GM21526 (cell line): ENCODE results near the gene C7orf25.
A peak's percentile ranks its signal among the peaks of the same experiment; 100 is the strongest.

Experiments used
- ATAC-seq: cut with Tn5 transposase; IDR thresholded peaks from one replicate; pipeline ENCODE4 v1.9.1; 2021; ENCODE audit warnings: moderate library complexity; ENCODE audit not compliant: unreplicated experiment, low FRiP score

The C7orf25 gene

GRCh38 chr7:42911454-42912447, at the start of gene C7orf25:
Gene C7orf25, minus strand, starts transcription at chr7:42912070. Its CDS starts 1,170 bp downstream, at chr7:42910900.
- ATAC-seq, result peak; percentile 90

DNA sequence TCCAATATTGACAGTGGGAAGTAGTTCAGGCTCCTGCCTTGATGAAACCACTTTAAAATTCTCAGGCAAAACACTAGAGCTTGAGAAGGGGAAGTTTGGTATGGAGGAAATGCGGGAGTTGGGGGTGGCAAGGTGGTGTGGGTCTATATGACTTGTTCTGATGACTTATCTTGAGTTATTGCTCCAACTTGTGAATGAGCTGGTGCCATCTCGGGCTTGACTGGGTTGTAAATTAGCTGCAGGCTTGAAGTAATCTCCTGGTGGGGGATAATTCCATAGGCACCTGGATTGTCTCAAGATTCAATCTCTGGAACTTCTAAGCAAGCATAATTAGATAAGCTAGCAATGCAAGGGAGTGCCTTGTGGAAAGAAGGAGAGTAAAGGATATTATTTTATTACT, 49.3 kb upstream of the C7orf25 start:
- ATAC-seq, result no peak

- no peak for ATAC-seq
These were observed 48.9 kb upstream of the C7orf25 start for GRCh38 chr7:42960762-42961161.

DNA sequence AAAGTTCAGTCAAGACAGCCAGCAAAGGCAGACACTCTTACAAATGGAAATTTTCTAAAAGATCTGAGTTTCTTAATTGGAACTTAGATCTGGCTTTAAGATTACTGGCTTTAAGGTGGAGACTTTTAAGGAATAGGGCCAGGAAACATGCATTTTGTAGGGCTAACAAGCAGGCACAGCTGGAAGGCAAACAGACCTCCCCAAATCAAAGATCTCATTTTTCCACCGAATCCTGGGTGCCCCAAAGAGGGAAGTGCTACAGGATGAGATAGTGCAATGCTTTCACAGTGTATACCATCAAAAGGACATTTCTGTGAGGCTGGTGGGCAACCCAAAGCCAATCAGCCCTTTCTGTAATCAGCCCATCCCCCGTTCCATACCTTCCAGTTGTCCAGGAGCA, 47.7 kb upstream of the C7orf25 start:
- ATAC-seq, result no peak

DNA sequence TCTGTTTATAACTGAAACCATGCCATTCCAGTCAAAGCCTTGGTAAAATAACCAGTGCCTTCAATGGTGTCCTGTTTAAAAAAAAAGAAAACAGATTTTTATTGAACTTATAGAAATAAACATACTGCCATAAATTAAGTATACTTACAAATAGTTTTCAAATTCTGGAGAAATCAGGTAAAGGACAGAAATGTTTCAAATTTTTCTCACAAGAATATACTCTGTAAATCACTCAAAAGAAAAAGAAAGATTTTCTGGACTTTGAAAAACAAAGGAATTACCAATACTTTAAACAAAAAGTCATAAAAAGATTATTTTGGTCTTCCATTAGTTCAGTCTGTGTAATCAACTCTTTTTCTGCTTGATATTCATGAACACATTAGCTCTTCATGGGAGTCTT, 44.2 kb upstream of the C7orf25 start:
- no peak for ATAC-seq

GRCh38 chr7:42953994-42954393, 42.1 kb upstream of the C7orf25 start:
- ATAC-seq, result no peak

- ATAC-seq, result no peak
These were observed 40.5 kb upstream of the C7orf25 start for GRCh38 chr7:42952328-42952727.

GRCh38 chr7:42950417-42950816, 38.5 kb upstream of the C7orf25 start:
- ATAC-seq, result no peak

DNA sequence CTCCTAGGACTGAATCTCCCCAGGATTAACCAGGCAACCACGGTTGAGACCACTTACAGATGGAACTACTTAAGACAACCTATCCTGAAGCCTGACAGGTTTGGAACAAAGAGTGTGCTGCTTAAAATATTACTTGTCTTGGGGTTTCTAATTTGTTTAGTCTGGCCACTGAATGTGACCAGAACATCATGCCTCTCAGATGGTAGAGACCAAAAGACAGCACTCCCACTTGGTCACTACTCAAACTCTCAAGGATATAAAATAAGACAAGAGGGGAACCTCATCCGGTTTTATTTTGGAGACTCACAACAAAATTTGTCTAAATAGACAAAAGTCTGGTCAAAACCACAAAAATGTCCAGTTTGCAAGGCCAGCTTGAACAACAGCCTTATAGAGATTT, 35.7 kb upstream of the C7orf25 start:
- ATAC-seq, result no peak

GRCh38 chr7:42946627-42946950, 34.7 kb upstream of the C7orf25 start:
- ATAC-seq, result no peak

GRCh38 chr7:42945821-42946626, 34.2 kb upstream of the C7orf25 start:
- ATAC-seq, result peak; percentile 81

- ATAC-seq, result no peak
These were observed 29.3 kb upstream of the C7orf25 start for GRCh38 chr7:42940985-42941847.

DNA sequence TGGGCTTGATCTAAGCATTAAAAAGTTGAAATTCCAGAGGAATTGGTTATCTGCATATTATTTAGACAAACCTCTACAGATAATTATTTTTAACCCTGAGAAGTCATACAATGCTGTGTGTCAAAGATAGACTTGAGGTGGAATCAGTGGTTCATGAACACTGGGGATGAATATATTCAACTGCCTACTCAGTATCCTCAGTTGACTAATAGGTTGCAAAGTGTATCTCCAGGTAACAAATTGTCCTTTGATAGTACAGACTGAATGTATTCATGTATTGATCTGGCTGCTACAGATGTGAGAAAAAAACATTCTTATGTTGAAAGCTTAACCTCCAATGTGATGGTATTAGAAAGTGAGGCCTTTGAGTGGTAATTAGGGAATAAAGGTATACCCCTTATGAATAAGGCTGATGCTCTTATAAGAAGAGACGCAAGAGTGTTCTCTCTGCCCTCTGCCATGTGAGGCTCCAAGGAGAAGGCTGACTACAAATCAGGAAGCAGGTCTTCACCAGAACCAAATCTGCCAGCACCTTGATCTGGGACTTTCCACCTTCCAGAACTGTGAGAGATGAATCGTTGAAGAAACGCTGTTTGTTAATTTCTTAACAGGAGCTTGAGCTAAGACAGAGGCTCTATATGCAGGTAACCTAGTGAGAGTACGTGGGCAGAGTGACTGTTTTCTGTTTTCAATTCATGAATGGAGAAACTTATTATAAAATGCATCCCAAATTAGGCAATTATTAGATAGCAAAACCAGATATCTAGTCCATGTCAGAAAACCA, 27.8 kb upstream of the C7orf25 start:
- ATAC-seq, result no peak

DNA sequence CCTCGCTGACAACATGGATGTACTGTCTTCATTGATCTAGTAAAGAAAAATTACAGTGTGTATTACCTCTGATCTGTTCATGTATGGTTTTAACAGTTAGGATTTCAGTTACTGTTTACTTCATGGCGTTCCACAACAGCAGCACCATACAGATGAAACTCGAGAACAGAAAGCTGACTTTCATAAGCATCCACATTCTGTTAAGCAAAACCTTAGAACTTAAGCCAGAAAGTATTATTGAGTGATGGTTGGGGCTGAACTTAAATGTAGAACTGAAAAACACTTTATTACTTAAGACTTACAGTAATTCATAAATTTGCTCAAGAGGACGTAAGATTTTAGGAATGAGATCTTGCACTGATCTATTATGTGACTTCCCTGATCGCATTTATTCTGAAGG, 24.0 kb upstream of the C7orf25 start:
- ATAC-seq, result no peak

DNA sequence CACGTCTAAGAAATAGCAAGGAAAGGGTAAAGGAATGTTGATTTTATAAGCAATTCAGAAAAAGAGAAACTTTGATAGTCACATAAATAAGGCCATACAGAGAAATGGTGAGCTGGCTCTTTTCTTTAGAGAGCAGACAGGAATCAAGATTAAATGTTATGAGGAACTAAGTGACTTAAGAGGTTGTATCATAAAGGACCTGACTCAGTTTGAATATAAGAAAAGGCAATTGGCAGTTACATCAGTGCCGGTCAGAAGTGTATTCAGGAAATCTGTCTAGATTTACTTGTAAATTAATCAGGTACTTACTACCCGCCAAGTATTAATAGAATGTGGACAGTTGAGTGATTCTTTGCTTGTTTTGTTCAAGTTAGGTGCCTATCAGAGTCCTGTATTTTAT, 22.4 kb upstream of the C7orf25 start:
- no peak for ATAC-seq

DNA sequence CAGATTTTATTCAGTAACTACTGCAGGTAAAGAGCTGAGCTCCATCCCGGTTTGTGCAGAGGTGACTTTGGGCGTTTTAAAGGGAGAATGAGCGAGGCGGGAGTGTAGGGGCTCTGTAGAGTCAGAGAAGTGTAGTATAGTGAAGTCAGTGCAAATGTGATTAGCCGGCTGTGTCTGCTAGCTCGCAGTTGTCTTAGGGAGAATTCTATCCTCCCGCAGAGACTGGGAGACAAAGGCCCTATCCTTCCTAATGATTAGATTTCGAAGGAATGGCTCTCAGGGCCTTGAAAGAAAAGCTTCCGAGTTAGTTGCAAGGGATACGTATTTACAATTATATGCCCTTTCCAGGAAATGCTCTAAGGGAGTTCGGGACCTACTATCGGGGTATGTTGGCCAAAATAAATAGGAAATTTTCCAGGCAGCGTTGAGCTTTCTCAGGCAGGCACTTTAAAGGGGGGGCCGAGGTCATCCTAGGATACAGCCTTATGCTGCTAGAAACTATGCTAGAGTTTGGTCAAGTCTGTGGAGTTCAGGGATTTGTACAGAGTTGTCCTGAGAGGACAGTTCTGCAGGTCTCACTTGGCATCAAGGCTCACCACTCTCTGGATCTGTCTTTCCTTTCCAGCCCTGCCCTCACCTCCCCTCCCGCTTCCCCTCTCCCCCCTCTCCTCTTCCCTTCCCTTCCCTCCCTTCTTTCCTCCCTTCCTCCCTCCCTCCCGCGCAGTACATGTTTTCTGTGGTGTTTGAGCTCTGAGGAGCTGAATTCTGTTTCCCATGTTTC, 21.1 kb upstream of the C7orf25 start:
- ATAC-seq, result peak; percentile 27

DNA sequence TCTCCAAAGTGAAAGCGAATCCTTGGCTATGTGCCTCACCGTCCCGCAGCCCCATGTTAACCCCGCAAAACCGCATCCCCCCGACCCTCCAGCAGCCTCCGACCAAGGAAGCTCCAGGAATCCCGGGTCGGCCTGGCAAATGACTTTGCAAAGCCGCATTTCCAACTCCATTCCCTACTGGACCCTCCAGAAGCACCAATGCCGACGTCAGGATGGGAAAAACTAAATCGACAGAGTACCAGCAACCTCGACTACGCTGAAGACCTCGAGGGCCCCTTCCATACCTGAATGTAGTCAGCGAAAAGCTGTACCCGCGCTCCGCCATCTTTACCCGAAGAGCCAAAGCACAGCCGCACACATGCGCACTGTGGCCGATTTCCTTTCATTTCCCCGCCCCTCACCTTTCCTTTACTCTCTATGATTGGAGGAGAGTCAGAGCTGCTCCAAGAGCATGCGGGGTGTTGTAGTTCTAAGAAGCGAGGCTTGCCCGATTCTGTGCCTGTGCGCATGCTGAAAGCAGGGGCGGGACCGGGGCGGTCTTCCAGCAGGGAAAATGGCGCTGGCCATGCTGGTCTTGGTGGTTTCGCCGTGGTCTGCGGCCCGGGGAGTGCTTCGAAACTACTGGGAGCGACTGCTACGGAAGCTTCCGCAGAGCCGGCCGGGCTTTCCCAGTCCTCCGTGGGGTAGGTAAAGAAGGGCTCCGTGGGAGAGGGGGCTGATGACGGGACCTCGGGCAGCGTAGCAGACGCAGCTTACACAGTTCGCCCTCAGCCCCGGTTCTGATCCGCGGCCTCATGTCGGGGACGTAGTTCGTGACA, 20.2 kb upstream of the C7orf25 start, which contains the start of the genes MRPL32 and PSMA2:
TSS of gene MRPL32 (plus strand) at position 543 of the 818 bp plus-strand sequence. CDS start at position 554, 11 bp downstream.
TSS of gene PSMA2 (minus strand) at position 341 of the 818 bp plus-strand sequence. CDS start at position 325, 16 bp downstream.
- peak; percentile 99 for ATAC-seq

DNA sequence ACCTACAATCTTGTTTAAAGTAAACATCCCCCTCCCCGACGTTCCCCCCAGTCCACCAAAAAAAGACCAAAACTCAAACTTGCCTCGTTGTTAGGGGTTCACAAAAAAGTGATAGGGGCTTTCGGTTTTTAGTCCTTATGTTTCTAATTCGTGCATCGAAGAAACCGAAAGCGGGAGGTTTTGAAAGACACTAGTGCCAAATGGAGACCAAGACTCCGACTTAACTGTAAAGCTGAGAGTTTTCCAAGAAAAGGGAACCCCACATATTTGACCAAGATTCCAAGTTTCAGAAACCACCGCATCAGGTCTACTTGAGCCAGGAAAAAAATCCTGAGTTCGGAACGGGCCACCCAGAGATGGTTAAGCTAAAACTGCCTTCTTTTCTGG, 19.6 kb upstream of the C7orf25 start:
- ATAC-seq, result no peak
